ENCODE results near the gene KCNJ18.
"Not testable (repeated sequence)": the region's sequence is repeated elsewhere in the genome, so short reads cannot be mapped to it uniquely, and the experiment has no call there.

The KCNJ18 gene

DNA sequence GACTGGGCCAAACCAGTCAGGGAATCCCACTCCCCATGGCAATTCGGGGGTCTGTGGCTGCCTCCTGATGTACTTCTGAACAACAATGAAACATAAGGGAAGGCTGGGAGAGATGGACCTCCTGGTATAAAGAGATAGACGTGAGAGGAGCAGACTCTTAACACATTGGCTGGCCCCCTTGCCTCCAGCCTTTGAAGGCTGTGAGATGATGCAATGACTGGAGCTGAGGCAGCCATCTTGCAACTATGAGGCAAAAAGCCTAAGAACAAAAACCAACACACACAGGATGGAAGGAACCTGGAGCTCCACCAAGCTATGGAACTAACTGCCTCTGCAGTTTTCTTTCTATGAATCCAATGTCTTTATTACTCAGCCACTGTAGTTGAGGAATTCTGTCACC lies 58.8 kb downstream of the KCNJ18 start:
- in situ Hi-C loops (cut with MboI; ENCODE audit: low sequenced_read_pairs): not testable (repeated sequence)

Data from HL-60/S4 treated with retinoic acid at 250 ng/mL for 4 days and 3 days (cell line).